GM19395 (cell line): ENCODE data around the gene KIF6.

Source experiments
- ATAC-seq: cut with Tn5 transposase; IDR thresholded peaks from one replicate; pipeline ENCODE4 v1.9.1; 2021; ENCODE audit warnings: mild to moderate bottlenecking, moderate library complexity; ENCODE audit not compliant: unreplicated experiment

The KIF6 gene

DNA sequence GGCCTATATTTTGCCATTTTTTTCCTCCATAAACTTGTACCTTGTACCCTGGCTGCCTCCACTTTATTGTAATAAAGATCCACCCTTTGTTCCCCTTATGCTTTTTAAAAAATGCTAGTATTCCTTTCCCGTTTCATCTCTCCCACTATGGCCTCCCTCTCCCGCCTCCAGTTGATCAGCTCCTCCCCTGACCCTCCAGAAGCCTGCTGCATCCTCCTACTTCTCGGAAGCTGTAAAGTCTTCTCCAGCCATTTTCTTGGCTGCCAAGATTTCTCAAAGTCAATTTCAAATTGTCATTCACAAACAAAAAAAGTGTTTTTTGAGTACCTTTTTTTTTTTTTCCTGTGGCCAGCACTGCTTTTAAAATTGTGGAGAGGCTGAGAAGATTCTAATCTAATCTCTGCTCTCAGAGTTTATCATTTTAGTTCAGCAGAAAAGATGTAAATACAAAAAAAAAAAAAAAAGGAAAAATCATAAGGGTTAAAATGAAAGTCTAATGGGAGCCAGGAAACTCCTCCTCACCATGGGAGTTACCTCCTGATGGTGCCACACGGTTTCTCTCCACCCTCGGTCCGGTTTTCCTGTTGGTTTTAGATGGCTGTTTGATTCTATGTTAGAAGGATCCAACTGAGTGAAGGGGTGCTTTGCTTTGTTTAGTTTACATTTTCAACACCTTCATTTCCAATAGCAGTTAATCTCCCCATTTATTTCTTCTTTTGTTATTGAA lies 299.7 kb downstream of the KIF6 start:
- no peak for ATAC-seq

DNA sequence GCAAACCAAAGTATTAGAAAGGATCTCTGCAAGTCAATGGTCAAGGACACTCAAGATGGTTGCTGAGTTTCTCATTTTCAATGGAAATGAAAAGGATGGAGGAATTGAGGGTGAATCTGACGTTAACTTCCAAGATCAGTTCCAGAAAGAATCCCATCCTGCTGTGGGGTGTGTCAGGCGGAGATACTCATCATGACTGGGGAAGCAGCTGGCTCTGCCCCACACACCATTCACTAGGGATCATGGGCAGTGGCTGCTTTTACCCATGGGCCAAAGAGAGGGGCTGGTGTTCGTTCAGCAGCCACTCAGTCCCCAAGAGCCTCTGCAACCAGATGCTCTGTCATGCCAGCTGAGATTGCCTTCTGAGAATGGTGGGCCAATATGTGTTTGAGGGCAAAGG lies 300.4 kb downstream of the KIF6 start:
- ATAC-seq = no peak

DNA sequence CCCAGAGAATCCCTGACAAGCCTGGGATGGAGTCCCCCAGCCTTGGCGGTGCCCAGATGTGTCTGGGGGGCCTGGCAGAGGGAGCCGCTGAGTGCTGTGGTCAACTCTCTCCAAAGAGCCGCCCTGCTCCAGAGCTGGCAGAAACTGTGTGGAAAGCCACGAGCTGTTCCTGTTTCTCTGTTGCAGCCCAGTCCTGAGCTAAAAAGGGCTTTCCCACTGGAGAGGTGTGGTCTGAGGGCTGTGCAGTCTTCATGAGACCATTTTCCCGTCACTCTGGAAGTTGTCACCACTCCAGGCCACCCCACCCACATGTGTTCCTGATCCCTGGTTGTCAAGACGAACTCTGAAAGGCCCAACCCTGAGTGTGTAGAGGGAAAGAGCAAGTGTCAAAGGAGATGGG lies 303.0 kb downstream of the KIF6 start:
- ATAC-seq = no peak

DNA sequence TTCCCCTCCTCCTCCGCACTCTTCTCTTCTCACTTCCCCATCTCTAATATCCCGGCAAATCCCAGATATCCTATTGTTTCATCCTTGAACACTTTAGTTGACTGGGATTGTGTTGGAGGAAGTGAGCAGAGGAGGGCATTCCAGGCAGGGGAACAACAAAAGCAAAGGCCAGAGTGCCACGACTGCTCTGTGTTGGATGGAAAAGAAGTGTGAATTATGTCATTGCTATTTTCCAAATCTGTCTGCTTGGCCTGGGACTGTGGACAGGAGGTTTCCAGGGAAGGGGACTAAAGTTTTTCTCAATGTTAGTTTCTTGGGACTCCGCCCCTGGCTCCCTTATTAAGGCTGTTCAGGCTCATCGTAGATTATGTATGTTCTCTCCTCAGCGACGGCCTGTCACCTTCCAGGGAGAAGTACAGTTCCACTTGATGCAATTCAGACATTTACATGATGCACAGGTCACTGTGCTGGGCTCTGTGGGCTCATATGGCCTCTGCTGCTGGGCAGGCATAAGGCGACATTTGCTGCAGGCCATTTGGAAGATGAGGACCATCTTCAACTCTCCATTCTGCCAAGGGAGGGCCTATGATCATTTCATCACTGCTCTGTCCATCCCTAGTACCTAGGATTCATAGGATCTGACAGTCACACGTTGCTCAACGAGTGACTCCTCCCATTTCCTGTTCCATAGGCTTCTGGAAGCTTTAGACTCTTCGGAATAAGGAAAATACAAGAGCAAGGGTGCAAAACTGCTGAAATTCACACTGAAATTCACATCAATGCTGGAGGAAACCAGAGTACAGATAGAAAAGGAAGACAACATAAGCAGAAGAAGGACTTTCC lies 303.6 kb downstream of the KIF6 start:
- ATAC-seq = no peak

DNA sequence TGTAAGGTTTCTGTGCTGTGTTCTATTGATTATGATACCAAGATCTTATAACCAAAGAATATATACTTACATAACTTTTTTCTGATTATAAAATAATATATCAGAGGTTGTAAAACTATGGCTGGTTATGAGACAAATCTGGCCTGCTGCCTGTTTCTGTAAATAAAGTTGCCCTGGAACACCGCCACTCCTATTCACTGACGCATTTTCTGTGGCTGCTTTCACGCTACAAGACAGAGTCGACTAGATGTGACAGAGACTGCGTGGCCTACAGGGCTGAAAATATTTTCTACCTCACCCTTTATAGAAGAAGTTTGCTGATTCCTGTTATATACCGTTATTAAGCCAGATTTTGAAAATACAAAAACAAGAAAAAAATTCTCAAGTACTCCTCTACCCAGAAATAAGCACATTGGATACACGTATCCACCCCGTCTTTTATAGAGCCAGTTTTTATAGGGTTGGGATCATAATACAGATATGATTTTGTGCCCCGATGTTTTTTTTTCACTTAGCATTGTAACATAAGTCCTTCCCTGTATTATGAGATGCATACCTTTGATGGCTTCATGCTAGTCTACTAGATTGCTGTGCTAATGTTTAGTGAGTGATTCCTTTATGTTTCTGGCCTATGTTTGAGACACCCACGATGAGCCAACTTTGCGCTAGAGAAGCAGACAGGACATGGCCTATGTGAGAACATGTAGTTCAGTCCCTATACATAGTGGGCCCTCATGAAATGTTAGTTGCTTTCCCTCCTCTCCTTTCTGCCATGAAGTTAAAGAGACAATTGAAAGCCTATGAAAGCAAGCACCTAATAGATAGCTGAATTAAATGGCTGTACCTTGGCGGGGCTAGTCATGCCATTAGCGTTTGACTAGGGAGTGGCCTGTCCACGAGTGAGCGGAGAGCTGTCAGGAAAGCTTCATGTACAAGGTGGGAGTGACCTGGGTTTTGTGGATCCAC lies 304.6 kb downstream of the KIF6 start:
- no peak for ATAC-seq

DNA sequence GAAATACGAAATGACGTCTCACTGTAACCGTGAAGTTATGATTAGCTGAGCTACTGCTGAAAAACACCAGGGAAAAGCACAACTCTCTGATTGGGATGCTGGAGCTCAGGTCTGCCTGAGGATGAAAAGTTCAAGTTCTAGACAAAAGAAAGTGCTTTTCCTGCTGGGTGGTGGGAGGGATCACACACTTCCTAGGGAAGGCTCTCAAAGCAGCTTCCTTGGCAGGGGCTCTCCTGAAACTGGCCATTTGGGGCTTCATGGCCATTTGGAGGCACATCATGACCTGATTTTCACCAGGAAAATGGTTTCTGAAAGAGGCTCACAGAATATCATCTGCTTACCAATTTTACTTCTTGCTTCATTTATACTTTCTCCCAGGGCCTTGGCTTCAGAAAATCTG lies 305.6 kb downstream of the KIF6 start:
- no peak for ATAC-seq

DNA sequence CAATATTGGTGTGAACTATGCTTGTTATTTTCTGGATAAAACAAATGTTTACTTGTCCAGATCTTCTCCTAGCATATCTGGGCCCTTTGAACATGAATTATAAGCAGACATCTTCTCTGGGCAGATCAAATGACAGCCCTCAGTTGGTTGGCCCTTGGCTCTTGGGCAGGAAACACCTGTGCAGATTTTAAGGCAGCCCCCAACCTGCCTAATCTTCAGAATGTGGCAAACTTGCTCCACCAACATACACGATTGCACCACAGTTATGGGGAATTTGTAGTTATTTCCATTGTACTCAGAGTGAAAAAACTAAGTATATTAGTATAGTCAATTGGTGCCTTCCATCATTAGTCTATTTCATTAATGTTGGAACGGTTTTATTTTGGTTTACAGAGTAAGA lies 307.8 kb downstream of the KIF6 start:
- no peak for ATAC-seq

DNA sequence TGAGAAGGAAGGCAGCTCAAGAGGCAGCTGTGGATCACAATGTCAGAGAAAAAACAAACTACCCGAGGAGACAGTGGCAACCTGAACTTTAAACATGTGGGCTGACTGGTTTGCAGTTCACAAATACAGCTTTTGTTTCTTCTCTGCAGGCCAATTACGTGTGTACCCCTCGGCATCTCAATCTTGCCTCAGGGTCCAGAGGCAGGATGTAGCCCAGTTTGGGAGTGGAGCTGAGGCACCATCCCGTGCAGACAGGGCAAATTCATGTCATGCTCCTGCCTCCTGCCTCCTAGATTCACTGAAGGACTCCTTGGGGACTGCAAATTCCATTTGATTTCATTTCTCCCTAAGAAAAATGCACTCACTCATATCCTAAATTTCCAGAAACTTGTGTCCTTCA lies 308.5 kb downstream of the KIF6 start:
- no peak for ATAC-seq

DNA sequence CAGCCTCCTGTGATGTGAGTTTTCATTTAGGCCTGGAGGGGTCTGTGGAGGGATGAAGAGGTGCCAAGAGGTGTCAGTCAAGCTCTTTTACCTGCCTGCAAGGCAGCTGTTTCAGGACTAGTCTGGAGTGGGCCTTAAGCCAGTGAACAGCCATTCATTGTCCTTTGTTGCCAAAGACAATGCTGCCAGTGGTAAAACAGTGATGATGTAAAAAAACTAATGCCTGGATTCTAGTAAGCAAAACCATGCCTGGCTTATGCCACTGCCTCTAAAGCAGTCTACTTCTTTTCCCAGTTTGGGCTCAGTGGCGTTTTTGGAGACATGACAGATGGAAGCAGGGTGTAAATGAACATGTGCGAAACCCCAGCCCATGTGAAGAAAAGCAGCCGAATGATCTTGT lies 309.2 kb downstream of the KIF6 start:
- ATAC-seq = no peak

DNA sequence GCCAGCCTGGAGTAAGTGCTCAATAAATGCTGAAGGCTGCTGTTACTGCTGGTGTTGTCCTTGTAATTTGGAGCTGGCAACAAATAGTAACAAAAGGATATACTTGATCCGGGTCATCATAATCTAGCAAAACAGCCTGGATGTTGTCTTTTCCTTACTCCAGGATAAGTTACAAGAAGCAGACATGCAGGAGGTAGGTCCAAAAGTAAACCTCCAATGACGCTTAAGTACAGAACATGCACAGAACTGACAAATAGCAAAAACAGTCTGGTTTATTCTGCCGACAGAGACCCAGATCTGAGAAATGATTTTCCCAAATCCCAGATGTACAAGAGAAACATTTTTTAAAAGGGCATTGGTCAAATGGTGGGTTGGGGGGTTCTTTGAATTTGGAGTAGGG lies 309.7 kb downstream of the KIF6 start:
- no peak for ATAC-seq

DNA sequence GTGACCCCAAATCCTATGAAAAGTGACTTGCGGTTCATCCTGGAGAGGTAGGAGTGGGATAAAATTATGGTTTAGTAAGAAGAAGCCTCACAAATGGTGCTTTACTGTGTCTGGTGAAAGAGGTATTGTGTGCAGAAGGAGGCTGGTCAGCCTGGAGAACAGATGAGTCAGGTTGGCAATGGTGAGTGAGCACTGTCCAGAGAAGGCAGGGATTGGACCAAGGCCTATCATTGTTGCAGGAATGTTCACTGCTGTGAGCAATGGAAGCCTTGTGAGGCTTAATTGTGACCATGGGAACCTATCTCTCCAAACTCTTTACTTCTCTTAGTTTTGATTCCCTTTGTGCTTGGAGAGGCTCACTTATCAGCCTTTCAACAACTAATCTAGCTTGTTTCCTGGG lies 313.7 kb downstream of the KIF6 start:
- ATAC-seq = no peak

DNA sequence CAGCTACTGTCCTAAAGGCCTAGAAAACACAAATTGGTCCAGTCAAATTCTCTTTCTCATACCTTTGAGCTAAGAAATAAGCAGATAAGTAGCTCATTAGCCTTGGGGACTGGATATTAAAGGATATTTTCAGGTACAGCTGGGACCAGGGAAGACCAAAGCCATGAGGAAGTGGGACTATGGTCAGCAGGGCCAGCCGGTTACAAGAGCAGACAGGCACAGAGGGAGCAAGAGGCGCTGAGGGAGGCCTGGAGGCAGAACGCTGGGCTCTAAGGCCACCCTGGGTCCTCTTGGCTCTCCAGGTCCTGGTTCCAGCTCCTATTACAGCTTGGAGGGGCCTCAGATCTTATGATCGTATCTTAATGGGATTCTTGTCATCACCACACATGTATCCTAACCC lies 314.2 kb downstream of the KIF6 start:
- ATAC-seq = no peak

DNA sequence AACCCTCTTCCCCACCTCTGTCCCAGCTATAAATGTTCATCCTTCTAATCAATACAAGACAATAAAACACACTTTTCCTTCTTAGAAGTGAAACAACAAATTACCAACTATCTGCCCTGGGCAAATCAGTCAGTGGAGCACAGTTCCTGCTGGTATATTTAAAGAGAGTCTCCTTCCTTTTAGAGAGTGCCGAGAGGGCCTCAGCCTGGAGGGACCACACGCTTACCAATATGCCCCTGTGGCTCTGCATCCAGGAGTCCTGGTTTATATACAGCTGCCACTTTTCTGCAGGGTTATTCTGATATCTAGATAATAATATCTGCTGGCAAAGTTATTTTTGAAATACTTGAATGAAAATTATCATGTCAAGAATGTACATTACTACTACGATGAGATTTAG lies 315.3 kb downstream of the KIF6 start:
- ATAC-seq = no peak

DNA sequence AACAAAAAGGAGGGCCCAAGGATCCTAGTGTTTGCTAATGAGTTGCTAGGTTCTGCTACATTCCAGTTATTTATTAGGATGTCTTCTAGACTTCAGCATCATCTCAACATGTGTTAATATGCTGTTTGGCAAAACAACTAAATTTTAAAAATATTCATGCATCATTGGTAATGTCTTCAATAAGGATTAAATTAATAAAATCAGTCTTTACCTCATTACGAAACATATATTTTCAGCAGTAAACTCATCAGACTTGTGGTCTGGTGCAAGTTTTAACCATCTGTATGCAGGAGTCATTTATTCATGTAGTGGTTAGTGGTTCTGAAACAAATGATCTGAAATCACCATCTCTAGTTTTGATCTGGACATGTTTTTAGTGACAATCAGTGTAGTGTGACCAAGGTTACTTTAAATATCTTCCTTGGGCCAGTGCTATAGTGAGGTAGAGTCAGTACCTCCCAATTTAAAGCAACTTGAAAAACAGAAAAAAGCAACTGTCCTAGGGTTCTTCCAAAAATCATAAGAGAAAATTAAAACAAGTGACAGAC lies 317.7 kb downstream of the KIF6 start:
- peak; percentile 91 for ATAC-seq

DNA sequence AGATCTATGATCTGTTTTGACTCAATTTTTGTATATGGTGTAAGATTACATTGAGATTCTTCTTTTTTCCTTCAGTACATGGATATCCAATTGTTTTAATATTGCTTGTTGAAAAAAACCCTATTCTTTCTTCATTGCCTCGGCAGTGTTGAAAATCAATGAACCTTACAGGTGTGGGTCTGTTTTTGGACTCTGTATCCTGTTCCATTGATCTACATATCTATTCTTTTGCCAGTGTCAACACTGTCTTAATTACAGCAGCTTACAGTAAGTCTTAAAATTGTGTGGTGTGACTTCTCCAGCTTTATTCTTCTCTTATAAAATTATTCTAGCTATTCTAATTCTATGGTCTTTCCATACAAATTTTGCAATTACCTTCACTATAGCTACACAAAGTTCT lies 320.9 kb downstream of the KIF6 start:
- ATAC-seq = no peak

DNA sequence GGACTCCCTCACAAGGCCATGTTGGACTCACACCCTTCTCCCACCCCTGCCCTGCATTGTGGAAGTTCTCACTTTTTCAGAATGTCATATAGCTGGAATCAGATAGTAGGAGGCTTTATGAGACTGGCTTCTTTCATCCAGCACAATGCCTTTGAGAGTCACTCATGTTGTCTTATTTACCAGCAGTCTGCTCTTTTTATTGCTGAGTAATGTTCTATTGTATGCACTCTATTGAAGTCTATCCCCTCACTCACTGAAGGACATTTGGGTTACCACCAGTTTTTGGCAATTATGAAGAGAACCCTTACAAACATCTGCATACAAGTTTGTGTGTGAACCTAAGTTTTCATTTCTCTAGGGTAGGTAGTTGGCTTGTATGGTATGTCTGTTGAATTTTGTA lies 321.9 kb downstream of the KIF6 start:
- no peak for ATAC-seq

DNA sequence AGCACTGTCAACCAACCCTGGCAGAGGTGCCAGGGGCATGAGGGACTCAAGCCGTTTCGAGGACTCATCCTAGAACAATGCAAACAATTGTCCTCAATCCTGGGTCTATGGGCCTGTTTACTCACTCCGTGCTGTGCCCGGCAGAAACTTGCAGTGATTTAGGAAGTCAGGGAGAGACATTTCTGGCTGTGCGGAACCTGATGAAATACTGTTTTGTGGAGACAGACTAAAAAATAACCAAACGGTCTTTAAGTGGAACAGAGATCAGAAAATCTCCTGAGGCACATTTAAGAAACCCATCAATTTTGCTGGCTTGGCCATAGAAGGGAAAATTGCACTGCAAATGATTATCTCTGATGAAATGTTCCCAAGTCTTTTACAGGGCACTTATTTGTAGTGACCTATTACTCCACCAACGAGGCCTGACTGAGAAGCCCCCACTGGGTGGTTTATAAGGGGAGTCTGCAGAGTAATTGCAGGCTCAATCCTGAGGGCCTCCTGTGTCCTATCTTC lies 322.9 kb downstream of the KIF6 start:
- no peak for ATAC-seq

DNA sequence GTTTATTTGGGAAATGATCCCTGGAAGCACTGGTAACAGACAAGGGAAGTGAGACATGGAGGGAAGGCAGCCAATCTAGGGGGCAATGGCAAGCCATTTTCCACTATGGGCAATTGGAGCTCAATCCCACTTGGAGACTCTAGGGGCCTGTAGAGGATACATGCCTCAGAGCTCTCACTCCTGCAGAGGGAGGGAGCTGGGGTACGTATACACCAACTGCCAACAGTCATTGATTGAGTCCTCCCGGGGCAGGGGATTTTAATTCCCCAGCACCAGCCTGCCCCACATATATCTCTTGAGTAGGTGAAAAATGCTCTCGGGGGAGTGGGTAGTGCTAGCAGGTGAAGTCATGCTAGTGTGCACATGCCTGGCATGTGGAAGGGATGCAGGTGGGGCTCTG lies 323.8 kb downstream of the KIF6 start:
- no peak for ATAC-seq

DNA sequence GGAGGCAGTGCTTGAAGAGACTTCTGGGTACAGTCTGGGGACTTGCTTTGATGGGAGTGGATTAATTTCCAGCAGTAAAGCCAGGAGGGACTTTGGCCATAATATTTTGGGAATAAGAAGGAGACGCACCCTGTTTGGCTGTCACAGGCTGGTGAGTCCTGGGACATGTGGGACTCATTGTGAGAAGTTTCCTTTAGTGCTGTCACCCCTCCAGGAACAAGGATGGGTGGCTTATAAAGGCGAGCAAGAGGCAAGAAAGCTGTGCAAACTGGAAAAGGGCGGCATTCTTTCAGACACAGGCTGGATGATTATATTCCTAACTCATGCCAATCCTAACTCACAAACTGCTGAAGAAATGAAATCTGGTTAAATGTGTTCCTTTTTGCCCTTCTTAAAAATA lies 325.2 kb downstream of the KIF6 start:
- ATAC-seq = no peak

DNA sequence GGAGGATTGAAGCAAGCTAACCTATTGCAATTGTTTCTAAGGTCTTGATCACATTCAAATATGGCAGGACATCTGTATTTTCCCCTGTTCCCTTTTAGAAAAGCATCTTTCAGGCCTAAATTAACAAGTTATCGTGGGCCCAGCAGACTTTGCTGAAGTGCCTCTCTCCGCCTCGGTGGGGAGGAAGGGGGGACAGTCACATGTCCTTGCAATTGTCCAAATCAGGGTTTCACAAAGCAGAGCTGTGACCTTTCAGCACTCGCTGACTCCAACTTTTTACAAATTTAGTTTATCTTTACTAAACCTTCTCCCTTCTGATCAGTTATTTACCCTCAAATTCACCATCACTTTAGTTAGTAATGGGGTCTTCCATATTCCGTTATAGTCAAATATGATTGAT lies 328.4 kb downstream of the KIF6 start:
- ATAC-seq = no peak

DNA sequence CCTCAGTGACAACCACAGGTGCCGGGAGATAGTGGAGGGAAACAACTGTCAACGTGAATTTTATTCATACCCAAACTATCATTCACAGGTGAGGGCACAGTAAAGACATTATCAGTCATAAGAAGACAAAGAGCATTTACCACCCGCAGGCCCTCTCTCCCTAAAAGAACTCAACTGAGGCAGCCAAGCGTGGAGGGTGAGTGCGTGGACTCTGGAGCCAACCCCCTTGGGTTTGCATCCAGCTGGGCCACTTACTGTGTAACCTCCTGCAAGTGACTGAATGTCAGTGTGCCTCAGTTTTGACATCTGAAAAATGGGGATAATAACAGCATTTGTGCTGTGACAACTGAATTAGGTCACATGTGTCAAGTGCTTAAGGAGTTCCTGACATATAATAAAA lies 332.1 kb downstream of the KIF6 start:
- ATAC-seq = no peak
